GM20000 (cell line): ENCODE measurements around the gene FAM163A.

Experiments
- DNase-seq: peaks from one replicate; pipeline ENCODE4 v3.0.0; 2012; ENCODE audit warnings: low spot score
- TF ChIP-seq, protein P1 (sequence below): IDR thresholded peaks from 2 replicates; pipeline ENCODE4 v1.5.1; 2012; ENCODE audit warnings: mild to moderate bottlenecking, control low read depth; ENCODE audit errors: extremely low read depth, missing control alignments

FAM163A gene

DNA sequence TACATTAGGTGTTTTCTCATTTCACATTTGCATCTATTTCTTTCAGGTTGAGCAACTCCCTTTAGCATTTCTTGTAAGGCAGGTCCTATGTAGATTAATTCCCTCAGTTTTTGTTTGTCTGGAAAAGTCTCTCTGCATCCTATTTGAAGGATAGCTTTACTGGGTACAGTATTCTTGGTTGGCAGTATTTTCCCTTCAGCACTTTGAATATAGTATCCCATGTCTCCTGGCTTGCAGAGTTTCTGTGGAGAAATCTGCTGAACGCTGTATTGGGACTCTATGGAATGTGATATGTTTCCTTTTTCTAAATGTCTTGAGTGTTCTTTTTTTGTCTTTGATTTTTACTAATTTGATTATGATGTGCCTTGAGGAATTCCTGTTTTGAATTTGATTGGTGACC is 28.9 kb upstream of the FAM163A start:
- TF ChIP-seq, protein P1, sequence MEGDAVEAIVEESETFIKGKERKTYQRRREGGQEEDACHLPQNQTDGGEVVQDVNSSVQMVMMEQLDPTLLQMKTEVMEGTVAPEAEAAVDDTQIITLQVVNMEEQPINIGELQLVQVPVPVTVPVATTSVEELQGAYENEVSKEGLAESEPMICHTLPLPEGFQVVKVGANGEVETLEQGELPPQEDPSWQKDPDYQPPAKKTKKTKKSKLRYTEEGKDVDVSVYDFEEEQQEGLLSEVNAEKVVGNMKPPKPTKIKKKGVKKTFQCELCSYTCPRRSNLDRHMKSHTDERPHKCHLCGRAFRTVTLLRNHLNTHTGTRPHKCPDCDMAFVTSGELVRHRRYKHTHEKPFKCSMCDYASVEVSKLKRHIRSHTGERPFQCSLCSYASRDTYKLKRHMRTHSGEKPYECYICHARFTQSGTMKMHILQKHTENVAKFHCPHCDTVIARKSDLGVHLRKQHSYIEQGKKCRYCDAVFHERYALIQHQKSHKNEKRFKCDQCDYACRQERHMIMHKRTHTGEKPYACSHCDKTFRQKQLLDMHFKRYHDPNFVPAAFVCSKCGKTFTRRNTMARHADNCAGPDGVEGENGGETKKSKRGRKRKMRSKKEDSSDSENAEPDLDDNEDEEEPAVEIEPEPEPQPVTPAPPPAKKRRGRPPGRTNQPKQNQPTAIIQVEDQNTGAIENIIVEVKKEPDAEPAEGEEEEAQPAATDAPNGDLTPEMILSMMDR = no peak
- no peak for DNase-seq

DNA sequence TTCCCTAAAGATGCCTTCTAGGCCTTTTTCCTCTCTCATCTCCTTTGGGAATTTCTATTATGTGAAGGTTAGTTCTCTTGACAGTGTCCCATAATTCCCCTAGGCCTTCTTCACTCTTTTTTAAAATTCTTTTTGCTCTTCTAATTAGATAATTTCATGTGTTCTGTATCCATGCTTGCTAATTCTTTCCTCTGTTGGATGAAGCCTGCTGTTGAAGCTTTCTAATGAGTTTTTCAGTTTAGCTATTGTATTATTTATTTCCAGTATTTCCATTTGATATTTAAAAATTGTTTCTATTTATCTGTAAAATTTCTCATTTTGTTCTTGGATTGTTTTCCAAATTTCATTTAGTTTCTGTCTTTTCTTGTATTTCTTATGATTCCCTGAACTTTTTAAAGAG is 28.5 kb upstream of the FAM163A start:
- TF ChIP-seq, protein P1 = no peak
- DNase-seq = no peak

DNA sequence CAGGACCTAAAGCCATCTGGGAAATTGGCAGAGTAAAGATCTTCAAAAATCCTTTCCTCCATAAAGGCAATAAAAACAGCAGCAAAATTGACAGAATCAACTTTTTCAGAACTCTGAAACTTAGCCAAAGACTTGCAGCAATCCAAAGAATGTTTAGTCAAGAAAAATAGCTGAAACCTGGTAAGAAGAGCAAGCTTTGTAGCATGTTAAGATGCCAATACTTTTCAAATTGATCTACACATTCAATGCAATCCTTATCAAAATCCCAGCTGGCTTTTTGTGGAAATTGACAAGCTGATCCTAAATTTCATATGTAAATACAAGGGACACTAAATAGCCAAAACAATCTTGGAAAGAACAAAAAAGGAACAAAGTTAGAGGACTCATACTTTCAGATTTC is 23.8 kb upstream of the FAM163A start:
- TF ChIP-seq, protein P1 = no peak
- DNase-seq = no peak

DNA sequence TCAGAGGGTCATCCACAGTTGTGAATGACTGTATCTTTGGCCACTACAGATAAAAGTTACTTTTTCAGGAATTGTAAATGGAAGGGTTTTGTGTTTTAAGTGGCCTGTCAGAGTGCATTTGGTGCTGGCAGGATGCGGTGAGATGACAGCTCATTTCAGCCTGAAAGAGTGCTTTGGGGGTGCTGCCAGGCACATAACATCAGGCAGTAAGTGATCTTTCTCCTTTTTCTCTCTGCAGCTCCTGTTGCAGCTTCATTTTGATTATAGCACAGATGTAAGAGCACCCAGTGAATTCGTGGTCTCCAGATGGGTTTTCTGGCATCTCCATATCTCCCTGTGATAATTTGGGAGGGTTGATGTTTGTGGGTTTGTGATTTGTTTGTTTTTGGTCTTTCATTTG is 14.8 kb upstream of the FAM163A start:
- TF ChIP-seq, protein P1 = no peak

DNA sequence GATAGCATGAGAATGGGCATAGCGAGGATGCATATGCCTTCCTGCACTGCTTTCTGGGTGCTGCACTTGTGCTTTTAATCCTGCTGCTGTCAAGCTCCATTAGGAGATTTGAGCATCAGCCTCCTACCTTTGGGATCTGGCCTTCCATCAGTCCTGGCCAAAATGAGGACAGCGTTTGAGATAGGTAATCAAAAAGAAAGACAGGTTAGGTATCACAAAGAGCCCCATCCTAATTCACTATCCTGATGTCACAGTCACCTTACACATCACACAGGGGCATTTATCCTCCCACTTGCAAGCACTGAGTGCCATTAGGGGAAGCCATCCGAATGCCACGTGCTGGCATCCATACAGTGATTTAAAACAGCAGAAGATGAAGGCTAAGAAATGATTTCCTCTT is 13.2 kb upstream of the FAM163A start:
- DNase-seq = no peak
- TF ChIP-seq, protein P1 = no peak

More for the DNA sequence above, 14.8 kb upstream of the FAM163A start:
- no peak for DNase-seq

DNA sequence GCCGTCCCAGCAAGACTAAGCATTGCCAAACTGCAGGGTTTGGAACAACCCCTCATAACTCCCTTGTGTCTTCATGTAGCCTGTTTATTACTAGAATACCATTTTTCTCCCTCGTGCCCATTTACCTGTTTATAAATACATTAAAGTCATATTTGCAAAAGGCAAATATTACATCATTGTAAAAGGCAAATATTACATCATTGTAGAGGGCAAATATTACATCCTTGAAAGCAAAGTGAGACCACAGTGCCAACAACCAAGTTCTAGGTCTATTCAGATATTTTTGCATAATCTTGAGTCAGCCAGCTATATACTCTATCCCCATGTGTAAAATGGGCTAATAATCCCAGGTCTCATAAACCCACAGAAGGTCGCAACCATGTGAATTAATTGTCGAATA is 11.4 kb upstream of the FAM163A start:
- DNase-seq = no peak
- TF ChIP-seq, protein P1 = no peak

DNA sequence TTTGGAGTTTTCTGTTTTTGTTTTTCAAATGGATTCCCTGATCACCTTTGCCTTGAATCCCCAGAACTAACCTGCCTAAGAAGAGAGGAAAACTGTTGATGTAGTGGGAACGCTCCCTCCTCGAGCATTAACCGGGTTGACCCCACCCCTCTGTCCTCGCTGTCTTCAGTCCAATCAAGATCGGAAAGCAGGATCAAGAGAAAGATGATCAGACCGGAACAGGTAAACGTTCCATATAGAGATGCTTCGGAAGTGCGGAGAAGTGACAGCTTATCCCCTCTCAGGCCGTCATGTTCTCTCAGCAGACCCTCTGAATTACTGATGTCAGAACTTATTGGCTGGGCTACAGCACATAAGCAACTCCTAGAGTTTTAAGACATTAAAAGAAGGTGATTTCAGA is 800 bp upstream of the FAM163A start:
- DNase-seq = peak; percentile 18
- TF ChIP-seq, protein P1 = no peak
